Sigmoid colon (tissue), 4 donors: Measurements from ENCODE around the gene MCC.

ENCODE experiments used
- EP300 ChIP-seq, 4 donors: sonication (generic); formaldehyde crosslinking; IDR thresholded peaks; one replicate each; pipeline ENCODE4 v1.6.1; 2017; ENCODE audit warnings: antibody characterized with exemption in 4 of 4
- POLR2A ChIP-seq, 2 donors: fragments of 450-650 bp; IDR thresholded peaks; one replicate each; pipeline ENCODE4 v1.6.1; 2016; ENCODE audit warnings: antibody characterized with exemption in 2 of 2, mild to moderate bottlenecking in 2 of 2, moderate library complexity in 2 of 2
- POLR2AphosphoS5 ChIP-seq, 4 donors: sonication (generic); formaldehyde crosslinking; IDR thresholded peaks; one replicate each; pipeline ENCODE4 v1.6.1; 2017; ENCODE audit warnings: antibody characterized with exemption in 4 of 4
- TF ChIP-seq, protein P1 (sequence below), 4 experiments: fragments of 450-650 bp in 3 of 4; fragments of 200-600 bp in 1 of 4; IDR thresholded peaks; one replicate each; pipeline ENCODE4 v1.5.1; 2016 to 2019; ENCODE audit warnings: antibody characterized with exemption in 4 of 4, mild to moderate bottlenecking in 3 of 4, moderate library complexity in 2 of 4

DNA sequence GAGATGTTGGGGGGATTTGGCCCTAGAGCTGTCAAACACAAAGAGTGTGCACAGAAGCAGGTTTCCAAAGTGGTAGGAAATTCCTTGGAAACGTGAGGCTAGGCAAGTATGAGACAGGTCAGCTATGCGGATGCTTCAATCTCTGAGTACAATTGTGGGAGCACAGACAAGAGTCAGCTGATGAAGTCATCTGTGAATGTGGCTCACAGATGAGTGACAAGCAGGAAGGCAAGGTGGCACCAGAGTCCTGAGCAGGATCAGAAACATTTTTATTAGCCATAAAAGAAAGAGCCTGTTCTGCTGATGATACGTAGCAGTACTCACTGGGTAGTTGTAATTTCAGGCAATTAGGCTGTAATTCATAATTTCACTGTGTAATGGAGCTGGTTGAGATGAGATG, 394.7 kb downstream of the MCC start:
- TF ChIP-seq, protein P1, sequence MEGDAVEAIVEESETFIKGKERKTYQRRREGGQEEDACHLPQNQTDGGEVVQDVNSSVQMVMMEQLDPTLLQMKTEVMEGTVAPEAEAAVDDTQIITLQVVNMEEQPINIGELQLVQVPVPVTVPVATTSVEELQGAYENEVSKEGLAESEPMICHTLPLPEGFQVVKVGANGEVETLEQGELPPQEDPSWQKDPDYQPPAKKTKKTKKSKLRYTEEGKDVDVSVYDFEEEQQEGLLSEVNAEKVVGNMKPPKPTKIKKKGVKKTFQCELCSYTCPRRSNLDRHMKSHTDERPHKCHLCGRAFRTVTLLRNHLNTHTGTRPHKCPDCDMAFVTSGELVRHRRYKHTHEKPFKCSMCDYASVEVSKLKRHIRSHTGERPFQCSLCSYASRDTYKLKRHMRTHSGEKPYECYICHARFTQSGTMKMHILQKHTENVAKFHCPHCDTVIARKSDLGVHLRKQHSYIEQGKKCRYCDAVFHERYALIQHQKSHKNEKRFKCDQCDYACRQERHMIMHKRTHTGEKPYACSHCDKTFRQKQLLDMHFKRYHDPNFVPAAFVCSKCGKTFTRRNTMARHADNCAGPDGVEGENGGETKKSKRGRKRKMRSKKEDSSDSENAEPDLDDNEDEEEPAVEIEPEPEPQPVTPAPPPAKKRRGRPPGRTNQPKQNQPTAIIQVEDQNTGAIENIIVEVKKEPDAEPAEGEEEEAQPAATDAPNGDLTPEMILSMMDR (IDR thresholded peaks at IDR 0.05): no peak
- TF ChIP-seq POLR2AphosphoS5 (IDR thresholded peaks at IDR 0.05): no peak
- no peak for TF ChIP-seq EP300 (IDR thresholded peaks at IDR 0.05)
- no peak for TF ChIP-seq POLR2A (IDR thresholded peaks at IDR 0.05)
